Panc1 (cell line): ENCODE measurements around the gene CFAP77. TPM values are rescaled to one million over a fixed set of nuclear protein-coding genes. Genes with fewer than 3 reads are reported as not detected.

Source experiments
- ATAC-seq: fragments of 200-7000 bp; cut with Tn5 transposase; 2 replicates; pipeline ENCODE4 v1.9.1; 2020; ENCODE audit warnings: mild to moderate bottlenecking, moderate library complexity
- BruUV-seq: library from RNA; stranded (reverse); fragments of 400-500 nt; replicated peaks from 2 replicates; lab custom pipeline; 2021; lab: Mats Ljungman, UMichigan
- CTCF ChIA-PET: fragments of 300-600 bp; sonication (Branson Sonifier 250); formaldehyde crosslinking; loops from one replicate; lab custom pipeline; 2022; ENCODE audit warnings: antibody characterized with exemption; lab: Charles Lee
- POLR2A ChIA-PET: fragments of 300-600 bp; sonication (Branson Sonifier 250); formaldehyde crosslinking; loops from one replicate; lab custom pipeline; 2022; ENCODE audit warnings: antibody characterized with exemption; lab: Charles Lee
- DNase-seq: peaks from one replicate; pipeline ENCODE4 v3.0.0-alpha.2; 2010; ENCODE audit warnings: low read depth, low spot score
- H3K27ac ChIP-seq: 2 replicates; pipeline ENCODE4 v1.5.1; 2011; ENCODE audit warnings: mild to moderate bottlenecking, low read length, inconsistent platforms
- H3K27me3 ChIP-seq: fragments of 200-500 bp; sonication (Bioruptor generic); 2 replicates; pipeline ENCODE4 v1.6.0; 2014; ENCODE audit warnings: low read length, inconsistent platforms; ENCODE audit not compliant: control insufficient read depth, insufficient read depth
- H3K36me3 ChIP-seq: fragments of 200-500 bp; sonication (Bioruptor generic); 2 replicates; pipeline ENCODE4 v1.5.1; 2014; ENCODE audit warnings: inconsistent platforms, mild to moderate bottlenecking, low read length, moderate library complexity; ENCODE audit not compliant: control insufficient read depth, insufficient read depth
- H3K4me1 ChIP-seq: 2 replicates; pipeline ENCODE4 v1.5.1; 2011; ENCODE audit warnings: inconsistent platforms, mild to moderate bottlenecking, low read length, moderate library complexity; ENCODE audit not compliant: control insufficient read depth, insufficient read depth
- H3K4me3 ChIP-seq, 2 experiments: 2 replicates each; pipeline ENCODE4 v1.5.1; 2011 to 2012; ENCODE audit warnings: low read depth in 2 of 2, low read length in 2 of 2, mild to moderate bottlenecking in 2 of 2, inconsistent platforms in 1 of 2, moderate library complexity in 1 of 2
- H3K9me3 ChIP-seq: fragments of 200-500 bp; sonication (Bioruptor generic); 2 replicates; pipeline ENCODE4 v1.5.1; 2014; ENCODE audit warnings: low read depth, mild to moderate bottlenecking, inconsistent platforms, low read length, moderate library complexity; ENCODE audit not compliant: control insufficient read depth, insufficient read depth
- POLR2AphosphoS5 ChIP-seq: IDR thresholded peaks from 2 replicates; pipeline ENCODE4 v1.6.1; 2012; ENCODE audit warnings: mild to moderate bottlenecking, low read depth, low read length, moderate library complexity
- SIN3A ChIP-seq: IDR thresholded peaks from 2 replicates; pipeline ENCODE4 v1.6.1; 2012; ENCODE audit warnings: low read depth, mild to moderate bottlenecking, low read length, moderate library complexity, borderline replicate concordance; ENCODE audit not compliant: insufficient read depth
- TCF7L2 ChIP-seq: IDR thresholded peaks from 2 replicates; pipeline ENCODE4 v1.6.1; 2011; ENCODE audit warnings: mild to moderate bottlenecking, low read depth, low read length, inconsistent platforms
- in situ Hi-C: cut with HindIII; loops from 2 replicates; pipeline ENCODE4 v1.10.0; 2016; ENCODE audit warnings: low sequenced_read_pairs, low pct_unique_long_range_greater_than_20kb
- intact Hi-C: fragments of 100-400 bp; cut with micrococcal nuclease; formaldehyde crosslinking; loops from one replicate; pipeline ENCODE4 v1.10.0; 2022; ENCODE audit not compliant: unreplicated experiment
- total RNA-seq: library from RNA; stranded (reverse); gene quantifications from one replicate; pipeline ENCODE4 v1.2.1, GENCODE V29; 2021; ENCODE audit not compliant: unreplicated experiment
- TF ChIP-seq, protein P1 (sequence below): fragments of 450-650 bp; IDR thresholded peaks from 2 replicates; pipeline ENCODE4 v1.5.1; 2017; ENCODE audit warnings: mild to moderate bottlenecking
- TF ChIP-seq, protein P2 (sequence below), 2 experiments: IDR thresholded peaks; 2 replicates each; pipeline ENCODE4 v1.6.1; 2011 to 2012; ENCODE audit warnings: low read depth in 2 of 2, control low read depth in 1 of 2, low read length in 1 of 2, mild to moderate bottlenecking in 1 of 2, moderate library complexity in 1 of 2; ENCODE audit not compliant: insufficient read depth in 1 of 2

The CFAP77 gene
- total RNA-seq, 1 experiment from 2014 or later: not detected

DNA sequence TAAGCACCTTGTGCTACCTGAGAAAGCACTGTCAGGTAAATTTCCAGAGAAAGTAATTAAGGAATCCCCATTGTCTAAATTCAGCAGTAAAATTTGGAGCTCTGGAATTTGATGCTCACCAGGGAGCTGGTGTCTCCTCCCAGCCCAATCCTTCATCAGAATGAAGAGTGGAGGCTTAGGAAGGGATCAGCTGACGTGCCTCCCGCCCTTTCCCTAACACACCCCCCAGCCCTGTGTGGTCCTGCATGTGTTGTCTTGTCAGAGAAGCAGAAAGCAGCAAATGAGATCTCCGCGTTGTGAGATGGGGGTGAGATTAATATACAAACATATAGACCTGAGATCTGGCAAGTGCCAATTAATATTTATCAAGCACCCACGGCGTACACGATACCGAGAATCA is 145.5 kb downstream of the CFAP77 start:
- H3K36me3 ChIP-seq: no peaks in the 10 kb centered on the region
- no peak for TF ChIP-seq TCF7L2
- TF ChIP-seq, protein P1, sequence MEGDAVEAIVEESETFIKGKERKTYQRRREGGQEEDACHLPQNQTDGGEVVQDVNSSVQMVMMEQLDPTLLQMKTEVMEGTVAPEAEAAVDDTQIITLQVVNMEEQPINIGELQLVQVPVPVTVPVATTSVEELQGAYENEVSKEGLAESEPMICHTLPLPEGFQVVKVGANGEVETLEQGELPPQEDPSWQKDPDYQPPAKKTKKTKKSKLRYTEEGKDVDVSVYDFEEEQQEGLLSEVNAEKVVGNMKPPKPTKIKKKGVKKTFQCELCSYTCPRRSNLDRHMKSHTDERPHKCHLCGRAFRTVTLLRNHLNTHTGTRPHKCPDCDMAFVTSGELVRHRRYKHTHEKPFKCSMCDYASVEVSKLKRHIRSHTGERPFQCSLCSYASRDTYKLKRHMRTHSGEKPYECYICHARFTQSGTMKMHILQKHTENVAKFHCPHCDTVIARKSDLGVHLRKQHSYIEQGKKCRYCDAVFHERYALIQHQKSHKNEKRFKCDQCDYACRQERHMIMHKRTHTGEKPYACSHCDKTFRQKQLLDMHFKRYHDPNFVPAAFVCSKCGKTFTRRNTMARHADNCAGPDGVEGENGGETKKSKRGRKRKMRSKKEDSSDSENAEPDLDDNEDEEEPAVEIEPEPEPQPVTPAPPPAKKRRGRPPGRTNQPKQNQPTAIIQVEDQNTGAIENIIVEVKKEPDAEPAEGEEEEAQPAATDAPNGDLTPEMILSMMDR: no peak
- TF ChIP-seq SIN3A: no peak
- TF ChIP-seq, protein P2, sequence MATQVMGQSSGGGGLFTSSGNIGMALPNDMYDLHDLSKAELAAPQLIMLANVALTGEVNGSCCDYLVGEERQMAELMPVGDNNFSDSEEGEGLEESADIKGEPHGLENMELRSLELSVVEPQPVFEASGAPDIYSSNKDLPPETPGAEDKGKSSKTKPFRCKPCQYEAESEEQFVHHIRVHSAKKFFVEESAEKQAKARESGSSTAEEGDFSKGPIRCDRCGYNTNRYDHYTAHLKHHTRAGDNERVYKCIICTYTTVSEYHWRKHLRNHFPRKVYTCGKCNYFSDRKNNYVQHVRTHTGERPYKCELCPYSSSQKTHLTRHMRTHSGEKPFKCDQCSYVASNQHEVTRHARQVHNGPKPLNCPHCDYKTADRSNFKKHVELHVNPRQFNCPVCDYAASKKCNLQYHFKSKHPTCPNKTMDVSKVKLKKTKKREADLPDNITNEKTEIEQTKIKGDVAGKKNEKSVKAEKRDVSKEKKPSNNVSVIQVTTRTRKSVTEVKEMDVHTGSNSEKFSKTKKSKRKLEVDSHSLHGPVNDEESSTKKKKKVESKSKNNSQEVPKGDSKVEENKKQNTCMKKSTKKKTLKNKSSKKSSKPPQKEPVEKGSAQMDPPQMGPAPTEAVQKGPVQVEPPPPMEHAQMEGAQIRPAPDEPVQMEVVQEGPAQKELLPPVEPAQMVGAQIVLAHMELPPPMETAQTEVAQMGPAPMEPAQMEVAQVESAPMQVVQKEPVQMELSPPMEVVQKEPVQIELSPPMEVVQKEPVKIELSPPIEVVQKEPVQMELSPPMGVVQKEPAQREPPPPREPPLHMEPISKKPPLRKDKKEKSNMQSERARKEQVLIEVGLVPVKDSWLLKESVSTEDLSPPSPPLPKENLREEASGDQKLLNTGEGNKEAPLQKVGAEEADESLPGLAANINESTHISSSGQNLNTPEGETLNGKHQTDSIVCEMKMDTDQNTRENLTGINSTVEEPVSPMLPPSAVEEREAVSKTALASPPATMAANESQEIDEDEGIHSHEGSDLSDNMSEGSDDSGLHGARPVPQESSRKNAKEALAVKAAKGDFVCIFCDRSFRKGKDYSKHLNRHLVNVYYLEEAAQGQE (IDR thresholded peaks at IDR 0.05; ENCODE audit: insufficient read depth in 1 of 2, low read depth in 2 of 2, low read length in 1 of 2): no peak
- no peak for TF ChIP-seq POLR2AphosphoS5
- BruUV-seq: no TSS peak
- no peaks in the 10 kb centered on the region for H3K4me1 ChIP-seq
- H3K9me3 ChIP-seq: no peaks in the 10 kb centered on the region
- H3K4me3 ChIP-seq: no peak overlapping the region
- no peaks in the 10 kb centered on the region for H3K27me3 ChIP-seq
- DNase-seq: no peak
- POLR2A ChIA-PET: no interaction called here
- CTCF ChIA-PET: no interaction called here
- no peak overlapping the region for H3K27ac ChIP-seq
- in situ Hi-C loops (no loop called here), intact Hi-C loops (no loop called here)
- ATAC-seq: no peak

DNA sequence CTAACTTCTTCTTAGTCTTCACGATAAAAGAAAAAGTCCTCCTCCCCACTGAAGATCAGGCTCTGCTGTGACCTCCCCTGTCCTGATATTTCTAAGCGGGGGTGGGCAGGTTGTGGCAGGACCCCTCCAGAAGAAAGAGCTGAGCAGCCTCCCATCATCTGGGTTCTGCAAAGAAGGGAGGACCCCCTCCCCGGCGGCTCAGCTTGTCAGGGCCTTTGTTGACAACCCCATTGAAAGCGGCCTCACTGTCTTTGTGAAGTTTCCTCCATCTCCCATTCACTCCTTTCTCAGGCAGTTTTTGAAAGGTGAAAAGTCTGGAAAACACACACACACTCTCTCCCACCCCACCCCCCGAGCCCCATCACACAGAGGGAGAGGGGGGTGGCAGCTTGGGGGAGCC is 146.2 kb downstream of the CFAP77 start:
- TF ChIP-seq POLR2AphosphoS5: no peak
- no peak overlapping the region for H3K27ac ChIP-seq
- ATAC-seq (no peak), DNase-seq (no peak)
- H3K36me3 ChIP-seq: no peaks in the 10 kb centered on the region
- BruUV-seq: no TSS peak
- intact Hi-C loops: no loop called here
- ChIA-PET CTCF (no interaction called here), POLR2A (interaction anchor here (0.6 kb wide), 1 partner anchor 131 kb away, joined by 4 read pairs; no protein-coding TSS in a partner anchor)
- H3K9me3 ChIP-seq: no peaks in the 10 kb centered on the region
- no peak overlapping the region for H3K4me3 ChIP-seq
- H3K27me3 ChIP-seq: no peaks in the 10 kb centered on the region
- no peaks in the 10 kb centered on the region for H3K4me1 ChIP-seq
- in situ Hi-C loops: no loop called here

DNA sequence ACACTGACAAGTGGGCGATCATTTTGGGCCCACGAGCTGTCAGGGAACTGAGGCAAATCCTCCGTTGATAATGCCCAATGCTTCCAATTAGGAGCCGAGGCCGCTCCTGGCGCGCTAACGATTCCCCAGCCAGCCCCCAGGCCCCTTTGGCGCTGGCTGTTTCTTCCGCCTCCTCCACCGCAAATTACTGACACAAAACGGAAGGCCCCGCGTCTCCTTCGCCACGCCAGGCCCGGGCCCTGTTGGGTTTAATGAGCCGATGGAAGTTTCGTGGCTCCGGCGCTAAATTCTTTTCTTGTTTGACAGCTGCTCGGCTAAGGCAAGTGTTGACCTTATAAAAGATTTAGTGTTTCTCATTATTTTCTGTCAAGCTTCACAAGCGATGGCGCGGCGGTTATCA is 146.7 kb downstream of the CFAP77 start:
- CTCF ChIA-PET: no interaction called here
- H3K27me3 ChIP-seq: no peaks in the 10 kb centered on the region
- ATAC-seq (no peak), DNase-seq (no peak)
- H3K4me3 ChIP-seq: no peak overlapping the region
- no peaks in the 10 kb centered on the region for H3K9me3 ChIP-seq
- TF ChIP-seq, protein P2 (IDR thresholded peaks at IDR 0.05; ENCODE audit: insufficient read depth in 1 of 2, low read depth in 2 of 2, low read length in 1 of 2): no peak
- TF ChIP-seq TCF7L2 (no peak), SIN3A (no peak)
- TF ChIP-seq, protein P1: no peak
- POLR2A ChIA-PET: interaction anchor here (0.6 kb wide), 1 partner anchor 131 kb away, joined by 4 read pairs; no protein-coding TSS in a partner anchor
- no peak overlapping the region for H3K27ac ChIP-seq
- H3K4me1 ChIP-seq: no peaks in the 10 kb centered on the region
- intact Hi-C loops (no loop called here), in situ Hi-C loops (no loop called here)
- no TSS peak for BruUV-seq
- no peaks in the 10 kb centered on the region for H3K36me3 ChIP-seq
